CD4-positive, alpha-beta T cell (primary cell): ENCODE data around the gene TMEM87B. TPM values are rescaled to one million over a fixed set of nuclear protein-coding genes. Genes with fewer than 3 reads are reported as not detected.

Experiments used
- ATAC-seq: fragments of 200-7000 bp; cut with Tn5 transposase; one replicate; pipeline ENCODE4 v1.10.0; 2022; ENCODE audit warnings: mild to moderate bottlenecking; ENCODE audit not compliant: poor library complexity
- CTCF ChIA-PET: fragments of 350-600 bp; sonication (Branson Sonifier 250); formaldehyde crosslinking; loops from one replicate; lab custom pipeline; 2021; ENCODE audit warnings: antibody characterized with exemption, inconsistent platforms; lab: Charles Lee
- POLR2A ChIA-PET: fragments of 350-600 bp; sonication (Branson Sonifier 250); formaldehyde crosslinking; loops from one replicate; lab custom pipeline; 2021; ENCODE audit warnings: antibody characterized with exemption, inconsistent platforms; lab: Charles Lee
- DNase-seq, 14 experiments: peaks; one replicate each; pipeline ENCODE4 v3.0.0-alpha.2; 2013 to 2020; ENCODE audit warnings: mixed read lengths in 2 of 14
- H3K27ac ChIP-seq, 2 donors: one replicate each; pipeline versions ENCODE4 v1.5.1 to v1.7.0; 2013; ENCODE audit warnings: low read length in 2 of 2, low read depth in 1 of 2, mild to moderate bottlenecking in 1 of 2
- H3K27me3 ChIP-seq, 2 experiments: 1 replicate in 1 of 2; 2 replicates in 1 of 2; pipeline versions ENCODE4 v1.6.1 to v1.7.0; 2013; ENCODE audit warnings: low read length in 2 of 2, control low read depth in 1 of 2, mild to moderate bottlenecking in 1 of 2, moderate library complexity in 1 of 2; ENCODE audit not compliant: insufficient read depth in 2 of 2, control insufficient read depth in 1 of 2
- H3K36me3 ChIP-seq: one replicate; pipeline ENCODE4 v1.6.1; 2013; ENCODE audit warnings: low read length, control low read depth; ENCODE audit not compliant: insufficient read depth
- H3K4me1 ChIP-seq: one replicate; pipeline ENCODE4 v1.6.1; 2013; ENCODE audit warnings: low read length, control low read depth; ENCODE audit not compliant: insufficient read depth
- H3K4me3 ChIP-seq: one replicate; pipeline ENCODE4 v1.5.1; 2013; ENCODE audit warnings: mild to moderate bottlenecking, low read length, moderate library complexity
- H3K9me3 ChIP-seq, 2 experiments: 1 replicate in 1 of 2; 2 replicates in 1 of 2; pipeline versions ENCODE4 v1.6.1 to v1.7.0; 2013; ENCODE audit warnings: low read length in 2 of 2, mild to moderate bottlenecking in 2 of 2, control low read depth in 1 of 2, moderate library complexity in 1 of 2; ENCODE audit not compliant: control insufficient read depth in 1 of 2, insufficient read depth in 1 of 2
- H3K27ac Mint-ChIP-seq: one replicate; pipeline ENCODE4 v1.8.0; 2020; ENCODE audit warnings: mixed read lengths
- H3K27me3 Mint-ChIP-seq: one replicate; pipeline ENCODE4 v1.8.0; 2021; ENCODE audit warnings: mixed read lengths
- H3K36me3 Mint-ChIP-seq: one replicate; pipeline ENCODE4 v1.8.0; 2021; ENCODE audit warnings: low read depth, mixed read lengths
- H3K4me1 Mint-ChIP-seq: one replicate; pipeline ENCODE4 v1.8.0; 2021; ENCODE audit warnings: low read depth, mixed read lengths
- H3K4me3 Mint-ChIP-seq: one replicate; pipeline ENCODE4 v1.8.0; 2020; ENCODE audit warnings: mild to moderate bottlenecking, mixed read lengths
- H3K9me3 Mint-ChIP-seq: one replicate; pipeline ENCODE4 v1.8.0; 2020; ENCODE audit warnings: mixed read lengths
- intact Hi-C, 2 experiments: fragments of 100-400 bp; cut with DNase I in 1 of 2; cut with micrococcal nuclease in 1 of 2; formaldehyde crosslinking; loops; one replicate each; pipeline versions ENCODE4 v1.15.1 to v1.9.0; 2023 to 2025; cut with DNase I, micrococcal nuclease
- total RNA-seq, 174 experiments: library from RNA in 2 of 174; stranded (reverse) in 2 of 174; gene quantifications; one replicate each; pipeline ENCODE4 v1.2.3 and lab custom pipeline; 2021 to 2026
- TF ChIP-seq, protein P1 (sequence below): fragments of 200-600 bp; IDR thresholded peaks from one replicate; pipeline ENCODE4 v1.8.0; 2022; ENCODE audit warnings: antibody characterized with exemption, mild to moderate bottlenecking

Gene TMEM87B
- total RNA-seq, 2 experiments from 2014 or later: 8.9 to 12.1 TPM

DNA sequence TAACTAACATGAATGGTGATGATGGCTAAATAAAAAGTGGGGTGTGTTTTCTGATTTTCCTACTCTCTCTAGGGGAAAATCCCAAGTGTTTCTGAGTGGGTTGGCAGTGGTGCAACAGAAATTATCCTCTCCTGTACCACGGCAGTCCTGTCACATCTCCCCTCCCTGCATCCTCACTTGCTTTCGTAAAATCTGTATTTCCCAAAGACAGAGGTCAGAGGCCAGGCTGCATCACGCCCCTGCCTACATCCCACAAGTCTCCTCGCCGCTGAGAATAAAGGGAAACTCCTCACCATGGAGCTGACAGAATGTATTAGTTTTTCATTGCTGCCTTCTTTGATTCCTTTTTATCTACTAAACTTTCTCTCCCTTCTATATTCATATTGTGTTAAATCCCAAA lies 96.2 kb downstream of the TMEM87B start:
- no peaks in the 10 kb centered on the region for H3K9me3 Mint-ChIP-seq
- intact Hi-C loops: no loop called here
- DNase-seq: no peak
- TF ChIP-seq, protein P1, sequence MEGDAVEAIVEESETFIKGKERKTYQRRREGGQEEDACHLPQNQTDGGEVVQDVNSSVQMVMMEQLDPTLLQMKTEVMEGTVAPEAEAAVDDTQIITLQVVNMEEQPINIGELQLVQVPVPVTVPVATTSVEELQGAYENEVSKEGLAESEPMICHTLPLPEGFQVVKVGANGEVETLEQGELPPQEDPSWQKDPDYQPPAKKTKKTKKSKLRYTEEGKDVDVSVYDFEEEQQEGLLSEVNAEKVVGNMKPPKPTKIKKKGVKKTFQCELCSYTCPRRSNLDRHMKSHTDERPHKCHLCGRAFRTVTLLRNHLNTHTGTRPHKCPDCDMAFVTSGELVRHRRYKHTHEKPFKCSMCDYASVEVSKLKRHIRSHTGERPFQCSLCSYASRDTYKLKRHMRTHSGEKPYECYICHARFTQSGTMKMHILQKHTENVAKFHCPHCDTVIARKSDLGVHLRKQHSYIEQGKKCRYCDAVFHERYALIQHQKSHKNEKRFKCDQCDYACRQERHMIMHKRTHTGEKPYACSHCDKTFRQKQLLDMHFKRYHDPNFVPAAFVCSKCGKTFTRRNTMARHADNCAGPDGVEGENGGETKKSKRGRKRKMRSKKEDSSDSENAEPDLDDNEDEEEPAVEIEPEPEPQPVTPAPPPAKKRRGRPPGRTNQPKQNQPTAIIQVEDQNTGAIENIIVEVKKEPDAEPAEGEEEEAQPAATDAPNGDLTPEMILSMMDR: no peak
- Histone ChIP-seq H3K4me1 (peaks cover 21% of the 10 kb centered on the region), H3K4me3 (no peak overlapping the region), H3K9me3 (no peaks in the 10 kb centered on the region), H3K27ac (no peak overlapping the region), H3K36me3 (no peaks in the 10 kb centered on the region), H3K27me3 (no peaks in the 10 kb centered on the region)
- ChIA-PET CTCF (no interaction called here), POLR2A (no interaction called here)
- H3K27ac Mint-ChIP-seq: peak overlapping the region; percentile 37
- peaks cover 24% of the 10 kb centered on the region for H3K4me1 Mint-ChIP-seq
- H3K36me3 Mint-ChIP-seq: no peaks in the 10 kb centered on the region
- ATAC-seq: no peak
- no peaks in the 10 kb centered on the region for H3K27me3 Mint-ChIP-seq
- no peak overlapping the region for H3K4me3 Mint-ChIP-seq

DNA sequence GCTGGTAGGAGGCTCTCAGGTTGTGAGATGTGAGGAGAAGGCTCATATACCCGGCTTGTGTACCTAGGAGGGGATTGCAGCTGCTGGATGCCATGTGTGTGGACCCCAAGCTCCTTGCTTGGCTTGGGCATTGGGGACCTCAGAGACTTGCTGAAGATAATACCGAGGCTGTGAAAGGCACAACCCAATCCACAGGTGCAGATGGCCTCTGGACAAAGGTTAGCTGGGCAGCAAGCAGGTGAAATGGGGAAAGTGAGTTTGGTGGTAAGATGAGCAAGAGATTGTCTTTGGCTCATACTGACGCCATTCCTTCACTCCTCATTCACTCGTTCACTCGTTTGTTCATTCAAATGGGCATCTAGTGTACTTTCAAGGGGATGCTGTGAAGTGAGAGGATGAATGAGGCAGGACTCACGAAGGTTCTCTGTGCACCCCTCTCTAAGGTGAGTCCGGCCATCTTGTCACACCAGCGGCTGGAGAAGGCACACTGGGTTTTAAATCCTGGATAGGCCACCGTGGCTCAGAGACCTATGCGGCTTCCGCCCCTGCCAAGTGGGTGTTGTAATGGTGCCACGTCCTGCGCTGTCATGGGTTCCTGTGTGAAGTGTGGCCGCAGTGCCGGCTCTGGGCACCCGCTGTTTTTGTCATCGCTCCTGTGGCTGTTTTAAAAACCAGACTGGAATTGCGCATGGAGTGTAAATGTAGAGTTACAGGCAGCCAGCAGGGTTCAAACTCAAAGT lies 96.8 kb downstream of the TMEM87B start:
- POLR2A ChIA-PET: no interaction called here
- Histone ChIP-seq H3K27ac (no peak overlapping the region), H3K4me3 (no peak overlapping the region), H3K9me3 (no peaks in the 10 kb centered on the region), H3K4me1 (peaks cover 27% of the 10 kb centered on the region), H3K36me3 (no peaks in the 10 kb centered on the region), H3K27me3 (no peaks in the 10 kb centered on the region)
- CTCF ChIA-PET: no interaction called here
- H3K4me1 Mint-ChIP-seq: peaks cover 30% of the 10 kb centered on the region
- ATAC-seq (no peak), DNase-seq (peak in 1 of 14 experiments; percentile 15)
- no peak overlapping the region for H3K4me3 Mint-ChIP-seq
- TF ChIP-seq, protein P1: no peak
- H3K36me3 Mint-ChIP-seq: no peaks in the 10 kb centered on the region
- H3K9me3 Mint-ChIP-seq: no peaks in the 10 kb centered on the region
- H3K27ac Mint-ChIP-seq: peak overlapping the region; percentile 37
- H3K27me3 Mint-ChIP-seq: no peaks in the 10 kb centered on the region
- intact Hi-C loops: no loop called here

DNA sequence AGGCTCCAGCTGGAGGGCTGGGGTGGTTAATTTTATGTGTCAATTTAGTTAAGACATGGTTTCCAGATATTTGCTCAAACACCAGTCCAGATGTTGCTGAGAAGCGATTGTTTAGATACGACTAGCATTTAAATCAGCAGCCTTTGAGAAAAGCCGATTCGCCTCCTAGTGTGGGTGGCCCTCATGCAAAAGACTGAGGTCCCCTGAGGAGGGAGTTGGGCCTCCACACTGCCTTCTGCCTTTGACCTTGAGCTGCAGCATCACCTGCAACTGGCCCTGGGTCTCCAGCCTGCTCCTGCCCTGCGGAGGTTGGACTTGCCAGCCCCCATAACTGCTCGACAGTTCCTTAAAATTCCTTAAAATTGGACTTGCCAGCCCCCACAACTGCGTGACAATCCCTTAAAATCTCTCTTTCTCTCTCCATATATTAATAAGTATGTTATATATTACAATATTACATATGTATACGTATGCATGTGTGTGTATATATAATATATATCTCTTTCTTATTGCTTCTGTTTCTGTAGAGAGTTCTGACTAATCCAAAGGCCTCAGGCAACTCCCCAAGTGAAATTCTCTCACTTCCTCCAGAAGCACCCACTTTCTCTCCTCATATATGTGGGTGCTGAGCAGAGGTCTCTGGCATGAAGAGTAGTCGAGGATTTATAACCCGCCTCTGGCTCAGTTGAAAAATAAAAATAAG lies 97.6 kb downstream of the TMEM87B start:
- Mint-ChIP-seq H3K4me1 (peaks cover 31% of the 10 kb centered on the region), H3K27me3 (no peaks in the 10 kb centered on the region), H3K9me3 (no peaks in the 10 kb centered on the region), H3K27ac (peak overlapping the region; percentile 58), H3K4me3 (no peak overlapping the region), H3K36me3 (no peaks in the 10 kb centered on the region)
- Histone ChIP-seq H3K4me1 (peaks cover 33% of the 10 kb centered on the region), H3K27ac (no peak overlapping the region), H3K9me3 (no peaks in the 10 kb centered on the region), H3K4me3 (no peak overlapping the region), H3K27me3 (no peaks in the 10 kb centered on the region), H3K36me3 (no peaks in the 10 kb centered on the region)
- ATAC-seq (no peak), DNase-seq (peak in 1 of 14 experiments; percentile 23)
- ChIA-PET CTCF (no interaction called here), POLR2A (interaction anchor here (0.8 kb wide), 1 partner anchor 15 kb away, joined by 3 read pairs; no protein-coding TSS in a partner anchor)
- intact Hi-C loops: no loop called here
- TF ChIP-seq, protein P1: no peak
